ENCODE data around the gene MGAT3. TPM values are rescaled to one million over a fixed set of nuclear protein-coding genes. Genes with fewer than 3 reads are reported as not detected.

Gene MGAT3
- total and polyA plus RNA-seq, 12 donors = 0.42 to 6.9 (median 1.7) TPM

- H3K36me3 ChIP-seq (replicated peaks in 1 of 2) = peaks cover 0 to 58% of the 10 kb centered on the region in 2 donors
- no peak for DNase-seq
- WGBS, 4 donors = 83 to 92% (median 89%) methylated on average over 6 to 10 of the region's 10 CpGs
Observed at GRCh38 chr22:39428597-39429071, 28.2 kb upstream of the MGAT3 start.

GRCh38 chr22:39429186-39429585, 27.6 kb upstream of the MGAT3 start:
- Histone ChIP-seq H3K4me1 (replicated peaks in 1 of 2) (peaks cover 19 to 46% of the 10 kb centered on the region in 2 donors), H3K4me3 (no peak overlapping the region), H3K27me3 (no peaks in the 10 kb centered on the region), H3K27ac (peak overlapping the region in 3 of 5 donors; percentile 7 to 95 (median 22)), H3K36me3 (replicated peaks in 1 of 2) (peaks cover 0 to 55% of the 10 kb centered on the region in 2 donors), H3K9me3 (replicated peaks in 1 of 3) (no peaks in the 10 kb centered on the region)
- 90 to 93% (median 91%) methylated on average over 12 to 13 of the region's 13 CpGs for WGBS, 4 donors
- intact Hi-C loops (cut with DNase I) = no loop called here
- TF ChIP-seq POLR2A (IDR thresholded peaks at IDR 0.05) (no peak), CTCF (IDR thresholded peaks at IDR 0.05) (no peak)
- no peak for DNase-seq

More at GRCh38 chr22:39428597-39429071, 28.2 kb upstream of the MGAT3 start:
- Histone ChIP-seq H3K27me3 (no peaks in the 10 kb centered on the region), H3K9me3 (replicated peaks in 1 of 3) (no peaks in the 10 kb centered on the region), H3K4me1 (replicated peaks in 1 of 2) (peaks cover 19 to 42% of the 10 kb centered on the region in 2 donors), H3K4me3 (no peak overlapping the region), H3K27ac (peak overlapping the region in 1 of 5 donors; percentile 22)
- intact Hi-C loops (cut with DNase I) = no loop called here
- no peak for TF ChIP-seq POLR2A (IDR thresholded peaks at IDR 0.05)
- TF ChIP-seq CTCF (IDR thresholded peaks at IDR 0.05) = no peak

- peaks cover 0 to 47% of the 10 kb centered on the region in 2 donors for H3K36me3 ChIP-seq (replicated peaks in 1 of 2)
- TF ChIP-seq POLR2A (IDR thresholded peaks at IDR 0.05) = no peak
- TF ChIP-seq CTCF (IDR thresholded peaks at IDR 0.05) = no peak
- H3K4me1 ChIP-seq (replicated peaks in 1 of 2) = peaks cover 19 to 55% of the 10 kb centered on the region in 2 donors
- no peak overlapping the region for H3K4me3 ChIP-seq
- DNase-seq = peak in 5 of 7 donors; percentile 53 to 75 (median 61)
- no peaks in the 10 kb centered on the region for H3K27me3 ChIP-seq
- intact Hi-C loops (cut with DNase I) = loop anchor here in 1 of 2 donors (10.0 kb wide), 1 partner anchor 65 kb away; no protein-coding TSS in a partner anchor
- peak overlapping the region in 4 of 5 donors; percentile 72 to 97 (median 94) for H3K27ac ChIP-seq
- 65 to 74% (median 72%) methylated on average over 17 to 27 of the region's 27 CpGs for WGBS, 4 donors
- no peaks in the 10 kb centered on the region for H3K9me3 ChIP-seq (replicated peaks in 1 of 3)
Observed at GRCh38 chr22:39429916-39430575, 26.8 kb upstream of the MGAT3 start.

- Histone ChIP-seq H3K27ac (peak overlapping the region; percentile 72 to 97 (median 93)), H3K4me1 (replicated peaks in 1 of 2) (peaks cover 19 to 61% of the 10 kb centered on the region in 2 donors), H3K36me3 (replicated peaks in 1 of 2) (peaks cover 0 to 47% of the 10 kb centered on the region in 2 donors), H3K27me3 (no peaks in the 10 kb centered on the region), H3K9me3 (replicated peaks in 1 of 3) (no peaks in the 10 kb centered on the region), H3K4me3 (no peak overlapping the region)
- DNase-seq = no peak
- WGBS, 4 donors = 69 to 77% (median 73%) methylated on average over 5 to 10 of the region's 10 CpGs
- intact Hi-C loops (cut with DNase I) = loop anchor here in 1 of 2 donors (10.0 kb wide), 1 partner anchor 64 kb away; no protein-coding TSS in a partner anchor
- no peak for TF ChIP-seq CTCF (IDR thresholded peaks at IDR 0.05)
- no peak for TF ChIP-seq POLR2A (IDR thresholded peaks at IDR 0.05)
Observed at GRCh38 chr22:39430576-39431150, 26.1 kb upstream of the MGAT3 start.

Measured in adrenal gland (tissue), 12 donors.